ENCODE results near the gene CDH23.

DNA sequence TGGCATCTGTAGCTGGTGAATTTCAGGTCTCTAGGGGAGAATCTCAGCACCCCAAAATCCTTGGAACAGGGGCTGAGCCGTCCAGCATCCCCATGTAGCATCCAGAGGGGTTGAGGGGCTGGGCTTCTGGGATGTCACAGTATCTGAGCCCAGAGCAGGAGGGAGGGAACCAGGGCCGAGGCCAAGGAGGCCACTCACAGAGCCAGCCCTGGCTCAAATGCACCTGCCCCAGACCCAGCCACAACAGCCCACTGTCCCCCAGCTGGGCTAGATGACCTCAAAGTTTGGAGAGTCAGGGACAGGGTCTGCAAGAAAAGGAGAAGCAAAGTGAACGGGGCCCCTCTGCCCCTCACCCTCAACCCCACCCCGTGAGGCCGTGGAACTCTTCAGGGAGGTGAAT, 354.3 kb downstream of the CDH23 start:
- TF ChIP-seq, protein P1, sequence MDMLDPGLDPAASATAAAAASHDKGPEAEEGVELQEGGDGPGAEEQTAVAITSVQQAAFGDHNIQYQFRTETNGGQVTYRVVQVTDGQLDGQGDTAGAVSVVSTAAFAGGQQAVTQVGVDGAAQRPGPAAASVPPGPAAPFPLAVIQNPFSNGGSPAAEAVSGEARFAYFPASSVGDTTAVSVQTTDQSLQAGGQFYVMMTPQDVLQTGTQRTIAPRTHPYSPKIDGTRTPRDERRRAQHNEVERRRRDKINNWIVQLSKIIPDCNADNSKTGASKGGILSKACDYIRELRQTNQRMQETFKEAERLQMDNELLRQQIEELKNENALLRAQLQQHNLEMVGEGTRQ (CRISPR knock-in tag; IDR thresholded peaks at IDR 0.05): no peak
- TF ChIP-seq, protein P2, sequence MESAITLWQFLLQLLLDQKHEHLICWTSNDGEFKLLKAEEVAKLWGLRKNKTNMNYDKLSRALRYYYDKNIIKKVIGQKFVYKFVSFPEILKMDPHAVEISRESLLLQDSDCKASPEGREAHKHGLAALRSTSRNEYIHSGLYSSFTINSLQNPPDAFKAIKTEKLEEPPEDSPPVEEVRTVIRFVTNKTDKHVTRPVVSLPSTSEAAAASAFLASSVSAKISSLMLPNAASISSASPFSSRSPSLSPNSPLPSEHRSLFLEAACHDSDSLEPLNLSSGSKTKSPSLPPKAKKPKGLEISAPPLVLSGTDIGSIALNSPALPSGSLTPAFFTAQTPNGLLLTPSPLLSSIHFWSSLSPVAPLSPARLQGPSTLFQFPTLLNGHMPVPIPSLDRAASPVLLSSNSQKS (CRISPR knock-in tag; IDR thresholded peaks at IDR 0.05): no peak
- TF ChIP-seq, protein P3, sequence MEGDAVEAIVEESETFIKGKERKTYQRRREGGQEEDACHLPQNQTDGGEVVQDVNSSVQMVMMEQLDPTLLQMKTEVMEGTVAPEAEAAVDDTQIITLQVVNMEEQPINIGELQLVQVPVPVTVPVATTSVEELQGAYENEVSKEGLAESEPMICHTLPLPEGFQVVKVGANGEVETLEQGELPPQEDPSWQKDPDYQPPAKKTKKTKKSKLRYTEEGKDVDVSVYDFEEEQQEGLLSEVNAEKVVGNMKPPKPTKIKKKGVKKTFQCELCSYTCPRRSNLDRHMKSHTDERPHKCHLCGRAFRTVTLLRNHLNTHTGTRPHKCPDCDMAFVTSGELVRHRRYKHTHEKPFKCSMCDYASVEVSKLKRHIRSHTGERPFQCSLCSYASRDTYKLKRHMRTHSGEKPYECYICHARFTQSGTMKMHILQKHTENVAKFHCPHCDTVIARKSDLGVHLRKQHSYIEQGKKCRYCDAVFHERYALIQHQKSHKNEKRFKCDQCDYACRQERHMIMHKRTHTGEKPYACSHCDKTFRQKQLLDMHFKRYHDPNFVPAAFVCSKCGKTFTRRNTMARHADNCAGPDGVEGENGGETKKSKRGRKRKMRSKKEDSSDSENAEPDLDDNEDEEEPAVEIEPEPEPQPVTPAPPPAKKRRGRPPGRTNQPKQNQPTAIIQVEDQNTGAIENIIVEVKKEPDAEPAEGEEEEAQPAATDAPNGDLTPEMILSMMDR (IDR thresholded peaks at IDR 0.05 in 2 of 3, conservative IDR thresholded peaks at IDR 0.05 in 1 of 3; ENCODE audit: insufficient read depth in 2 of 3, low read depth in 1 of 3, low read length in 3 of 3): no peak
- TF ChIP-seq SP1 (CRISPR knock-in tag; IDR thresholded peaks at IDR 0.05): no peak
- no peak for TF ChIP-seq BRCA1 (IDR thresholded peaks at IDR 0.05)
- TF ChIP-seq BRCA1 (CRISPR knock-in tag; IDR thresholded peaks at IDR 0.05): no peak
